Measurements from ENCODE around the gene FOXA3.

FOXA3 gene

GRCh38 chr19:45873219-45873772 is 9.2 kb downstream of the FOXA3 start:
- DNase-seq (ENCODE audit: low read depth in 2 of 2): no peak

- DNase-seq (ENCODE audit: low read depth in 2 of 2): no peak
These were observed 10.5 kb downstream of the FOXA3 start for GRCh38 chr19:45874620-45874966.

GRCh38 chr19:45876161-45876410 is 12.0 kb downstream of the FOXA3 start:
- DNase-seq (ENCODE audit: low read depth in 2 of 2): no peak

- no peak for DNase-seq (ENCODE audit: low read depth in 2 of 2)
These were observed 12.5 kb downstream of the FOXA3 start for GRCh38 chr19:45876411-45877197.

GRCh38 chr19:45878043-45878794 is 14.1 kb downstream of the FOXA3 start:
- no peak for DNase-seq (ENCODE audit: low read depth in 2 of 2)

- DNase-seq (ENCODE audit: low read depth in 2 of 2): no peak
These were observed 14.9 kb downstream of the FOXA3 start for GRCh38 chr19:45879055-45879454.

- DNase-seq (ENCODE audit: low read depth in 2 of 2): no peak
These were observed 15.8 kb downstream of the FOXA3 start for GRCh38 chr19:45879971-45880370.

- no peak for DNase-seq (ENCODE audit: low read depth in 2 of 2)
These were observed 17.2 kb downstream of the FOXA3 start for GRCh38 chr19:45881082-45881908.

GRCh38 chr19:45881909-45882528 is 17.9 kb downstream of the FOXA3 start:
- no peak for DNase-seq (ENCODE audit: low read depth in 2 of 2)

- DNase-seq (ENCODE audit: low read depth in 2 of 2): peak; percentile 43 to 76
These were observed 18.8 kb downstream of the FOXA3 start for GRCh38 chr19:45882652-45883585.

- no peak for DNase-seq (ENCODE audit: low read depth in 2 of 2)
These were observed 19.4 kb downstream of the FOXA3 start for GRCh38 chr19:45883586-45883880.

GRCh38 chr19:45883881-45884681 is 20.0 kb downstream of the FOXA3 start:
- no peak for DNase-seq (ENCODE audit: low read depth in 2 of 2)

GRCh38 chr19:45884682-45885555 is 20.8 kb downstream of the FOXA3 start:
- DNase-seq (ENCODE audit: low read depth in 2 of 2): no peak

- peak; percentile 62 to 73 for DNase-seq (ENCODE audit: low read depth in 2 of 2)
These were observed 21.7 kb downstream of the FOXA3 start, which contains the start of gene IRF2BP1 for GRCh38 chr19:45885556-45886426. Gene IRF2BP1, minus strand, starts transcription at chr19:45886141. Its CDS starts 367 bp downstream, at chr19:45885774.

GRCh38 chr19:45886427-45887199 is 22.5 kb downstream of the FOXA3 start:
- peak; percentile 67 to 73 for DNase-seq (ENCODE audit: low read depth in 2 of 2)

- DNase-seq (ENCODE audit: low read depth in 2 of 2): no peak
These were observed 23.1 kb downstream of the FOXA3 start for GRCh38 chr19:45887200-45887710.

All from stimulated activated CD4-positive, alpha-beta T cell treated with anti-CD3 and anti-CD28 coated beads, Interleukin-1b, Interleukin-23, amount 100 ng/mL, for 1 hour (primary cell).